Hindlimb muscle (tissue), 1 donor: ENCODE data around the gene GPR39. TPM values are rescaled to one million over a fixed set of nuclear protein-coding genes. Genes with fewer than 3 reads are reported as not detected.

Experiments used
- DNase-seq: peaks from one replicate; pipeline ENCODE4 v3.0.0-alpha.2; 2013
- polyA plus RNA-seq: library from polyadenylated mRNA; unstranded; fragments of 120-200 nt; gene quantifications from one replicate; pipeline ENCODE4 v1.2.1, GENCODE V29; 2013; ENCODE audit not compliant: insufficient read length

Gene GPR39
- polyA plus RNA-seq, 1 donor = 0.13 TPM

GRCh38 chr2:132676999-132677398 is 260.4 kb downstream of the GPR39 start:
- DNase-seq = no peak

- no peak for DNase-seq
Observed at GRCh38 chr2:132677661-132678060, 261.1 kb downstream of the GPR39 start.

- DNase-seq = no peak
Observed at GRCh38 chr2:132678483-132678882, 261.9 kb downstream of the GPR39 start.

GRCh38 chr2:132680544-132680943 is 263.9 kb downstream of the GPR39 start:
- DNase-seq = no peak

- no peak for DNase-seq
Observed at GRCh38 chr2:132681766-132682165, 265.2 kb downstream of the GPR39 start.

- DNase-seq = no peak
Observed at GRCh38 chr2:132690664-132691303, 274.2 kb downstream of the GPR39 start.

- DNase-seq = no peak
Observed at GRCh38 chr2:132691556-132691955, 275.0 kb downstream of the GPR39 start.

- DNase-seq = no peak
Observed at GRCh38 chr2:132692816-132693215, 276.2 kb downstream of the GPR39 start.
